Endodermal cell (in vitro differentiated cells): ENCODE measurements around the gene KCNH6. TPM values are rescaled to one million over a fixed set of nuclear protein-coding genes. Genes with fewer than 3 reads are reported as not detected.
A peak's percentile ranks its signal among the peaks of the same experiment; 100 is the strongest.

ENCODE experiments used
- DNase-seq: peaks from one replicate; pipeline ENCODE4 v3.0.0-alpha.2; 2017
- H3K27ac ChIP-seq: 2 replicates; pipeline ENCODE4 v1.5.1; 2013; ENCODE audit warnings: mild to moderate bottlenecking, low read depth, low read length, moderate library complexity
- H3K27me3 ChIP-seq: 2 replicates; pipeline ENCODE4 v1.6.1; 2013; ENCODE audit warnings: mild to moderate bottlenecking, low read length, moderate library complexity; ENCODE audit not compliant: insufficient read depth, control insufficient read depth, poor library complexity, severe bottlenecking
- H3K36me3 ChIP-seq: 2 replicates; pipeline ENCODE4 v1.7.0; 2013; ENCODE audit warnings: mild to moderate bottlenecking, low read length, moderate library complexity; ENCODE audit not compliant: control insufficient read depth, insufficient read depth
- H3K4me1 ChIP-seq: one replicate; pipeline ENCODE4 v1.7.0; 2013; ENCODE audit warnings: low read length; ENCODE audit not compliant: control insufficient read depth, insufficient read depth
- H3K4me3 ChIP-seq: 2 replicates; pipeline ENCODE4 v1.5.1; 2013; ENCODE audit warnings: mild to moderate bottlenecking, low read length, moderate library complexity
- H3K9ac ChIP-seq: 2 replicates; pipeline ENCODE4 v1.6.1; 2013; ENCODE audit warnings: mild to moderate bottlenecking, low read length, moderate library complexity; ENCODE audit not compliant: poor library complexity, severe bottlenecking; ENCODE audit errors: extremely low read depth
- H3K9me3 ChIP-seq: 2 replicates; pipeline ENCODE4 v1.6.1; 2013; ENCODE audit warnings: mild to moderate bottlenecking, low read length, moderate library complexity; ENCODE audit not compliant: control insufficient read depth
- H3K27ac Mint-ChIP-seq: 2 replicates; pipeline ENCODE4 v1.8.0; 2020; ENCODE audit warnings: mixed read lengths
- H3K27me3 Mint-ChIP-seq: 2 replicates; pipeline ENCODE4 v1.8.0; 2021; ENCODE audit warnings: mild to moderate bottlenecking, mixed read lengths; ENCODE audit not compliant: insufficient read depth
- H3K36me3 Mint-ChIP-seq: 2 replicates; pipeline ENCODE4 v1.8.0; 2020; ENCODE audit warnings: low read depth, mixed read lengths
- H3K4me1 Mint-ChIP-seq: 2 replicates; pipeline ENCODE4 v1.8.0; 2020; ENCODE audit warnings: mixed read lengths
- H3K4me3 Mint-ChIP-seq: 2 replicates; pipeline ENCODE4 v1.8.0; 2020; ENCODE audit warnings: mild to moderate bottlenecking, moderate library complexity, mixed read lengths
- H3K9me3 Mint-ChIP-seq: 2 replicates; pipeline ENCODE4 v1.8.0; 2020; ENCODE audit warnings: mild to moderate bottlenecking, mixed read lengths
- WGBS, 2 experiments: methylation state at CpG; one replicate each; pipeline versions ENCODE4 v1.1.5 to v1.1.7; 2013; ENCODE audit warnings: missing lambda C conversion rate in 2 of 2, mixed read lengths in 1 of 2; ENCODE audit not compliant: insufficient coverage in 1 of 2, insufficient read length in 1 of 2; 5-methylcytosine and 5-hydroxymethylcytosine counted together
- total RNA-seq, 2 donors: library from RNA; stranded (reverse); fragmentation: NEBNext Ultra II Directional in 1 of 2; extraction: Animal tissue kit (Norgen Biotek cat#: 25700) in 1 of 2; gene quantifications; 2 replicates in 1 of 2; 3 replicates in 1 of 2; pipeline ENCODE4 v1.2.1, GENCODE V29; 2021
- TF ChIP-seq, protein P1 (sequence below): fragments of 200-600 bp; sonication (generic); conservative IDR thresholded peaks from 2 replicates; pipeline ENCODE4 v1.5.0; 2021; ENCODE audit warnings: antibody characterized with exemption, mild to moderate bottlenecking

The KCNH6 gene
- total RNA-seq, 2 donors from 2014 or later: 0.79 to 0.95 TPM

DNA sequence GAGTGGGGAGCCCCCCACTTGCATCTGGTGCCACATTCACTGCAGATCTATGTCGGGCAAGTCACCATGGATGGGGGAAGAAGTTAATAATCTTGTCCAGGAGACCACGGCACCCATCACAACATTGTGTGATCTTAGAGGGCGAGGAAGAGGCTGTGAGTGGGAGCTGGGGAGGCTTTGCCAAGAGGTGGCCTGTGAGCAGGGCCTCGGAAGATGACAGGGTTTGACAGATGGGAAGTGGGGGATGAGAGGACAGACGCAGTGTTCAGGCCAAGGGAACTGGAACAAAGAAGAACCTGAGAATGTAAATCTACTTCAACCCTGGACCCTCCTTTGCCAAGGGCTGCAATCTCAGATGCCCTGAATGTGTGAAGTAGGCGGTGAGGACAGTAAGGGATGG, 33.9 kb upstream of the KCNH6 start:
- Histone ChIP-seq H3K36me3 (no peaks in the 10 kb centered on the region), H3K27me3 (no peaks in the 10 kb centered on the region), H3K4me1 (no peaks in the 10 kb centered on the region), H3K9ac (no peak overlapping the region), H3K9me3 (no peaks in the 10 kb centered on the region), H3K27ac (no peak overlapping the region), H3K4me3 (no peak overlapping the region)
- TF ChIP-seq, protein P1, sequence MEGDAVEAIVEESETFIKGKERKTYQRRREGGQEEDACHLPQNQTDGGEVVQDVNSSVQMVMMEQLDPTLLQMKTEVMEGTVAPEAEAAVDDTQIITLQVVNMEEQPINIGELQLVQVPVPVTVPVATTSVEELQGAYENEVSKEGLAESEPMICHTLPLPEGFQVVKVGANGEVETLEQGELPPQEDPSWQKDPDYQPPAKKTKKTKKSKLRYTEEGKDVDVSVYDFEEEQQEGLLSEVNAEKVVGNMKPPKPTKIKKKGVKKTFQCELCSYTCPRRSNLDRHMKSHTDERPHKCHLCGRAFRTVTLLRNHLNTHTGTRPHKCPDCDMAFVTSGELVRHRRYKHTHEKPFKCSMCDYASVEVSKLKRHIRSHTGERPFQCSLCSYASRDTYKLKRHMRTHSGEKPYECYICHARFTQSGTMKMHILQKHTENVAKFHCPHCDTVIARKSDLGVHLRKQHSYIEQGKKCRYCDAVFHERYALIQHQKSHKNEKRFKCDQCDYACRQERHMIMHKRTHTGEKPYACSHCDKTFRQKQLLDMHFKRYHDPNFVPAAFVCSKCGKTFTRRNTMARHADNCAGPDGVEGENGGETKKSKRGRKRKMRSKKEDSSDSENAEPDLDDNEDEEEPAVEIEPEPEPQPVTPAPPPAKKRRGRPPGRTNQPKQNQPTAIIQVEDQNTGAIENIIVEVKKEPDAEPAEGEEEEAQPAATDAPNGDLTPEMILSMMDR: no peak
- Mint-ChIP-seq H3K4me1 (peaks cover 5% of the 10 kb centered on the region), H3K36me3 (no peaks in the 10 kb centered on the region), H3K4me3 (no peak overlapping the region), H3K27me3 (no peaks in the 10 kb centered on the region), H3K9me3 (no peaks in the 10 kb centered on the region), H3K27ac (no peak overlapping the region)
- WGBS, 2 experiments: 83 to 88% methylated on average over 6 of the region's 6 CpGs
- DNase-seq: no peak

- TF ChIP-seq, protein P1: peak; percentile 47
- H3K4me3 ChIP-seq: no peak overlapping the region
- no peaks in the 10 kb centered on the region for H3K4me1 ChIP-seq
- peak; percentile 82 for DNase-seq
- no peaks in the 10 kb centered on the region for H3K27me3 ChIP-seq
- Mint-ChIP-seq H3K4me3 (no peak overlapping the region), H3K9me3 (no peaks in the 10 kb centered on the region), H3K4me1 (peaks cover 5% of the 10 kb centered on the region), H3K27ac (no peak overlapping the region), H3K27me3 (no peaks in the 10 kb centered on the region), H3K36me3 (no peaks in the 10 kb centered on the region)
- no peaks in the 10 kb centered on the region for H3K36me3 ChIP-seq
- H3K9ac ChIP-seq: no peak overlapping the region
- no peaks in the 10 kb centered on the region for H3K9me3 ChIP-seq
- WGBS, 2 experiments: 68 to 79% methylated on average over 5 to 10 of the region's 10 CpGs
- no peak overlapping the region for H3K27ac ChIP-seq
Observed at GRCh38 chr17:63490329-63490728, 32.8 kb upstream of the KCNH6 start.

DNA sequence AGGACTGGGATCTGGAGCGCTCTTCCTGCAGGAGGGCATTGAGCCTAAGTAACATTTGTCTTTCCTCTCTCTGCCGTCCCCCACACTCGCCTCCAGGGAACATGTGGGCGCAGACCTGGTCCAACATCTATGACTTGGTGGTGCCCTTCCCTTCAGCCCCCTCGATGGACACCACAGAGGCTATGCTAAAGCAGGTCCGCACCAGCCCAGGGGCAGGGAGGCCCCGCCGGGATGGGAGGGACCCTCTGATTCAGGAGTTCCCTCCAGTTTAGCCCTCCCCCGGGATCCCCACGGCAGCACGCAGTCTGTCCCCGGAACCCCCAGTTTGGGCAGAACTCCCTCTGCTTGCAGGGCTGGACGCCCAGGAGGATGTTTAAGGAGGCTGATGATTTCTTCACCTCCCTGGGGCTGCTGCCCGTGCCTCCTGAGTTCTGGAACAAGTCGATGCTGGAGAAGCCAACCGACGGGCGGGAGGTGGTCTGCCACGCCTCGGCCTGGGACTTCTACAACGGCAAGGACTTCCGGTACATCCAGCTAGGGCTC, 32.2 kb upstream of the KCNH6 start:
- TF ChIP-seq, protein P1: no peak
- no peaks in the 10 kb centered on the region for H3K27me3 ChIP-seq
- WGBS, 2 experiments: 91 to 95% methylated on average over 12 to 22 of the region's 22 CpGs
- H3K4me1 Mint-ChIP-seq: peaks cover 5% of the 10 kb centered on the region
- no peaks in the 10 kb centered on the region for H3K36me3 ChIP-seq
- H3K9me3 Mint-ChIP-seq: no peaks in the 10 kb centered on the region
- H3K4me3 Mint-ChIP-seq: no peak overlapping the region
- H3K9ac ChIP-seq: no peak overlapping the region
- H3K27ac Mint-ChIP-seq: no peak overlapping the region
- no peak overlapping the region for H3K27ac ChIP-seq
- no peak for DNase-seq
- H3K9me3 ChIP-seq: no peaks in the 10 kb centered on the region
- H3K36me3 Mint-ChIP-seq: no peaks in the 10 kb centered on the region
- no peaks in the 10 kb centered on the region for H3K27me3 Mint-ChIP-seq
- no peak overlapping the region for H3K4me3 ChIP-seq
- no peaks in the 10 kb centered on the region for H3K4me1 ChIP-seq
